ENCODE data around the gene ANP32A.

The ANP32A gene

GRCh38 chr15:68774120-68774519, 46.6 kb downstream of the ANP32A start:
- CTCF ChIA-PET: no interaction called here
- TF ChIP-seq CTCF (IDR thresholded peaks at IDR 0.05; ENCODE audit: insufficient read depth, low read length, missing control alignments): no peak
- POLR2A ChIA-PET: no interaction called here
- no peak for DNase-seq (ENCODE audit: low read depth, low spot score)
- H3K4me3 ChIP-seq (ENCODE audit: low read depth, low read length): no peak overlapping the region

GRCh38 chr15:68773036-68773435, 47.7 kb downstream of the ANP32A start:
- CTCF ChIA-PET: interaction anchor here (1.3 kb wide), 1 partner anchor 10 kb away, joined by 7 read pairs; no protein-coding TSS in a partner anchor
- H3K4me3 ChIP-seq (ENCODE audit: low read depth, low read length): no peak overlapping the region
- POLR2A ChIA-PET: no interaction called here
- DNase-seq (ENCODE audit: low read depth, low spot score): no peak
- TF ChIP-seq CTCF (IDR thresholded peaks at IDR 0.05; ENCODE audit: insufficient read depth, low read length, missing control alignments): no peak

- H3K4me3 ChIP-seq (ENCODE audit: low read depth, low read length): no peak overlapping the region
- TF ChIP-seq CTCF (IDR thresholded peaks at IDR 0.05; ENCODE audit: insufficient read depth, low read length, missing control alignments): no peak
- CTCF ChIA-PET: interaction anchor here (0.8 kb wide), 1 partner anchor 106 kb away, joined by 3 read pairs; no protein-coding TSS in a partner anchor
- POLR2A ChIA-PET: no interaction called here
- no peak for DNase-seq (ENCODE audit: low read depth, low spot score)
Observed at GRCh38 chr15:68770216-68770615, 50.5 kb downstream of the ANP32A start.

- DNase-seq (ENCODE audit: low read depth, low spot score): no peak
- ChIA-PET POLR2A (no interaction called here), CTCF (interaction anchor here (0.8 kb wide), 1 partner anchor 106 kb away, joined by 3 read pairs; no protein-coding TSS in a partner anchor)
- H3K4me3 ChIP-seq (ENCODE audit: low read depth, low read length): no peak overlapping the region
- no peak for TF ChIP-seq CTCF (IDR thresholded peaks at IDR 0.05; ENCODE audit: insufficient read depth, low read length, missing control alignments)
Observed at GRCh38 chr15:68769702-68770101, 51.0 kb downstream of the ANP32A start.

- POLR2A ChIA-PET: no interaction called here
- CTCF ChIA-PET: interaction anchor here (0.7 to 1.1 kb wide), 3 partner anchors 9 to 209 kb away, joined by 3 read pairs; no protein-coding TSS in a partner anchor
- H3K4me3 ChIP-seq (ENCODE audit: low read depth, low read length): no peak overlapping the region
- no peak for TF ChIP-seq CTCF (IDR thresholded peaks at IDR 0.05; ENCODE audit: insufficient read depth, low read length, missing control alignments)
- no peak for DNase-seq (ENCODE audit: low read depth, low spot score)
Observed at GRCh38 chr15:68768321-68768720, 52.4 kb downstream of the ANP32A start.

- TF ChIP-seq CTCF (IDR thresholded peaks at IDR 0.05; ENCODE audit: insufficient read depth, low read length, missing control alignments): no peak
- H3K4me3 ChIP-seq (ENCODE audit: low read depth, low read length): no peak overlapping the region
- DNase-seq (ENCODE audit: low read depth, low spot score): no peak
- ChIA-PET POLR2A (no interaction called here), CTCF (interaction anchor here (0.7 to 1.1 kb wide), 3 partner anchors 9 to 208 kb away, joined by 3 read pairs; no protein-coding TSS in a partner anchor)
Observed at GRCh38 chr15:68767833-68768232, 52.9 kb downstream of the ANP32A start.
